ENCODE measurements around the gene CCBE1.

The CCBE1 gene

GRCh38 chr18:59492756-59493421, 204.3 kb downstream of the CCBE1 start:
- no peak for DNase-seq (ENCODE audit: low read depth in 2 of 2)

GRCh38 chr18:59488899-59489298, 208.3 kb downstream of the CCBE1 start:
- no peak for DNase-seq (ENCODE audit: low read depth in 2 of 2)

- DNase-seq (ENCODE audit: low read depth in 2 of 2), result no peak
Observed at GRCh38 chr18:59485382-59485781, 211.8 kb downstream of the CCBE1 start.

- DNase-seq (ENCODE audit: low read depth in 2 of 2), result no peak
Observed at GRCh38 chr18:59484561-59485328, 212.5 kb downstream of the CCBE1 start.

- no peak for DNase-seq (ENCODE audit: low read depth in 2 of 2)
Observed at GRCh38 chr18:59484131-59484530, 213.1 kb downstream of the CCBE1 start.

- DNase-seq (ENCODE audit: low read depth in 2 of 2), result no peak
Observed at GRCh38 chr18:59481436-59481835, 215.8 kb downstream of the CCBE1 start.

GRCh38 chr18:59479776-59480175, 217.4 kb downstream of the CCBE1 start:
- no peak for DNase-seq (ENCODE audit: low read depth in 2 of 2)

GRCh38 chr18:59478591-59478990, 218.6 kb downstream of the CCBE1 start:
- DNase-seq (ENCODE audit: low read depth in 2 of 2), result no peak

GRCh38 chr18:59477849-59478248, 219.4 kb downstream of the CCBE1 start:
- no peak for DNase-seq (ENCODE audit: low read depth in 2 of 2)

- DNase-seq (ENCODE audit: low read depth in 2 of 2), result no peak
Observed at GRCh38 chr18:59470561-59471121, 226.6 kb downstream of the CCBE1 start.

- no peak for DNase-seq (ENCODE audit: low read depth in 2 of 2)
Observed at GRCh38 chr18:59469463-59470180, 227.6 kb downstream of the CCBE1 start.

- DNase-seq (ENCODE audit: low read depth in 2 of 2), result no peak
Observed at GRCh38 chr18:59468821-59469220, 228.4 kb downstream of the CCBE1 start.

GRCh38 chr18:59467497-59467896, 229.7 kb downstream of the CCBE1 start:
- no peak for DNase-seq (ENCODE audit: low read depth in 2 of 2)

GRCh38 chr18:59466980-59467379, 230.2 kb downstream of the CCBE1 start:
- no peak for DNase-seq (ENCODE audit: low read depth in 2 of 2)

- DNase-seq (ENCODE audit: low read depth in 2 of 2), result no peak
Observed at GRCh38 chr18:59464486-59464885, 232.7 kb downstream of the CCBE1 start.

- no peak for DNase-seq (ENCODE audit: low read depth in 2 of 2)
Observed at GRCh38 chr18:59461171-59461570, 236.1 kb downstream of the CCBE1 start.

GRCh38 chr18:59460072-59460420, 237.2 kb downstream of the CCBE1 start:
- DNase-seq (ENCODE audit: low read depth in 2 of 2), result no peak

GRCh38 chr18:59459369-59460071, 237.7 kb downstream of the CCBE1 start:
- no peak for DNase-seq (ENCODE audit: low read depth in 2 of 2)

GRCh38 chr18:59458575-59458974, 238.6 kb downstream of the CCBE1 start:
- no peak for DNase-seq (ENCODE audit: low read depth in 2 of 2)

GRCh38 chr18:59456657-59457056, 240.6 kb downstream of the CCBE1 start:
- DNase-seq (ENCODE audit: low read depth in 2 of 2), result no peak

- DNase-seq (ENCODE audit: low read depth in 2 of 2), result no peak
Observed at GRCh38 chr18:59455728-59456276, 241.4 kb downstream of the CCBE1 start.

Measured in activated CD4-positive, alpha-beta T cell treated with anti-CD3 and anti-CD28 coated beads for 24 hours (primary cell).